Thyroid gland (tissue), 4 donors: ENCODE data around the gene SPTBN4.

Experiments used
- CTCF ChIP-seq, 6 experiments: fragments of 200-600 bp in 3 of 6; fragments of 450-650 bp in 3 of 6; sonication (generic) in 3 of 6; IDR thresholded peaks; one replicate each; pipeline ENCODE4 v1.5.1; 2016 to 2019; ENCODE audit warnings: antibody characterized with exemption in 6 of 6, mild to moderate bottlenecking in 2 of 6, inconsistent platforms in 1 of 6, moderate library complexity in 1 of 6
- POLR2A ChIP-seq, 2 donors: fragments of 450-650 bp; IDR thresholded peaks; one replicate each; pipeline ENCODE4 v1.6.1; 2017; ENCODE audit warnings: antibody characterized with exemption in 2 of 2, mild to moderate bottlenecking in 2 of 2, moderate library complexity in 1 of 2

GRCh38 chr19:40512473-40513344, 45.9 kb downstream of the SPTBN4 start:
- no peak for TF ChIP-seq CTCF (IDR thresholded peaks at IDR 0.05)
- TF ChIP-seq POLR2A (IDR thresholded peaks at IDR 0.05): no peak
